ENCODE results near the gene PDE2A. TPM values are rescaled to one million over a fixed set of nuclear protein-coding genes. Genes with fewer than 3 reads are reported as not detected.
A peak's percentile ranks its signal among the peaks of the same experiment; 100 is the strongest.

PDE2A gene
- total and polyA plus RNA-seq, 10 of the 15 experiments (the other 5 are each of a cell fraction or from before 2014, with no cell fraction given), result 0.06 to 0.15 (median 0.11) TPM; not detected in 6

- TF ChIP-seq ZBTB4 (CRISPR knock-in tag; IDR thresholded peaks at IDR 0.05) (no peak), ZNF207 (IDR thresholded peaks at IDR 0.05; ENCODE audit: borderline replicate concordance) (0 out of 2 replicates have a peak, but pooled peaks have one; percentile 39), ATF7 (IDR thresholded peaks at IDR 0.05; ENCODE audit: low read depth) (peak; percentile 69; the same call in 1 of the 2 replicates), ZNF384 (IDR thresholded peaks at IDR 0.05; ENCODE audit: borderline replicate concordance, low read depth, low read length) (no peak), TAF1 (IDR thresholded peaks at IDR 0.05; ENCODE audit: borderline replicate concordance, low read depth, low read length) (no peak), MTA2 (IDR thresholded peaks at IDR 0.05; ENCODE audit: low read depth) (peak; percentile 93), SMAD5 (IDR thresholded peaks at IDR 0.05; ENCODE audit: low read depth) (no peak), RUNX3 (IDR thresholded peaks at IDR 0.05; ENCODE audit: low read length) (peak; percentile 80), KAT2A (conservative IDR thresholded peaks at IDR 0.05; ENCODE audit: control insufficient read depth, low read depth, low read length) (no peak), PAX5 (IDR thresholded peaks at IDR 0.05; ENCODE audit: borderline replicate concordance, low read depth, low read length) (0 out of 2 replicates have a peak, but pooled peaks have one; percentile 23), MEF2B (IDR thresholded peaks at IDR 0.05; ENCODE audit: partially characterized antibody, poor library complexity, severe bottlenecking) (peak; percentile 88), TCF3 (IDR thresholded peaks at IDR 0.05; ENCODE audit: borderline replicate concordance, insufficient read depth, low read depth, low read length) (no peak), IKZF2 (IDR thresholded peaks at IDR 0.05) (peak; percentile 28 to 30; a peak in 2 of 4 replicates), FOS (IDR thresholded peaks at IDR 0.05; ENCODE audit: borderline replicate concordance, extremely low read depth, insufficient read length) (no peak), SIX5 (IDR thresholded peaks at IDR 0.05; ENCODE audit: low read depth, low read length, severe bottlenecking) (no peak), STAT3 (IDR thresholded peaks at IDR 0.05; ENCODE audit: low read depth, low read length) (no peak), POU2F2 (IDR thresholded peaks at IDR 0.05; ENCODE audit: borderline replicate concordance, low read depth, low read length) (peak; percentile 22; the same call in 1 of the 3 replicates), IRF3 (IDR thresholded peaks at IDR 0.05) (no peak), NRF1 (conservative IDR thresholded peaks at IDR 0.05; ENCODE audit: low read depth, low read length) (no peak), ZNF24 (IDR thresholded peaks at IDR 0.05) (no peak), EP300 (IDR thresholded peaks at IDR 0.05; ENCODE audit: borderline replicate concordance in 1 of 2, control insufficient read depth in 1 of 2, low read depth in 2 of 2, low read length in 2 of 2) (0 out of 4 replicates have a peak, but pooled peaks of 1 of the 2 experiments have one; percentile 17), PBX3 (IDR thresholded peaks at IDR 0.05; ENCODE audit: insufficient replicate concordance, low read depth, low read length) (peak; percentile 23), CREM (IDR thresholded peaks at IDR 0.05; ENCODE audit: low read depth) (no peak), BCL3 (IDR thresholded peaks at IDR 0.05; ENCODE audit: borderline replicate concordance, insufficient read depth, low read depth, low read length, poor library complexity, severe bottlenecking) (no peak), IKZF1 (conservative IDR thresholded peaks at IDR 0.05) (peak; percentile 44)
Measured at GRCh38 chr11:72719144-72719543, 44.9 kb upstream of the PDE2A start (continued).
